Measurements from ENCODE around the gene GJA9. TPM values are rescaled to one million over a fixed set of nuclear protein-coding genes. Genes with fewer than 3 reads are reported as not detected.

The GJA9 gene
- total RNA-seq (2021) = not detected in 2 replicates
- Bru-seq, nascent RNA = not detected
- BruChase-seq, experiment 1, labeled RNA remaining after a 2-hour chase = not detected
- BruChase-seq, experiment 2, labeled RNA remaining after a 6-hour chase = not detected
- long read RNA-seq = 0 reads

DNA sequence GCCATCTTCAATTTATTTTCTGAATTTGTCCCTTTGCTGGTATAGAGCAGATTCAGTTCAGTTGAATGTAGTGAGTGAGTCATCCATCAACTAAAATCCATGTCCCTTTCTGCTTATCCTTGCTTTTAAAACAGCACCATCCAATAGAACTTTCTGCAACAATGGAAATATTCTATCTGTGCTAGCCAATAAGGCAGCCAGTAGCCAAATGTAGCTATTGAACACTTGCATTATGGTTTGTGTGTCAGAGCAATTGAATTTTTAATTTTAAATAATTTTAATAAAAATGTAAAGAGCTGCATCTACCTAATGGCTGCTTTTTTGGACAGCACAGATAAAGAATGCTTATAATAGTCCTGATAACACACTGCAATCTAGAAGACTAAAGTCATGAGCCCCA is at the start of gene GJA9:
TSS of gene GJA9 (minus strand) at position 101 of the 400 bp plus-strand sequence. CDS start 5,489 bp downstream, outside the sequence.
- DNase-seq (ENCODE audit: low spot score) = no peak
- intact Hi-C loops (cut with micrococcal nuclease; ENCODE audit: unreplicated experiment) = no loop called here
- H3K27me3 ChIP-seq (replicated peaks; ENCODE audit: insufficient read depth, low read depth, low read length, poor library complexity) = no peaks in the 10 kb centered on the region
- no TSS peak for BruUV-seq (replicated peaks)
- ChIA-PET CTCF (no interaction called here), POLR2A (ENCODE audit: low non-redundant PET) (no interaction called here)
- no peaks in the 10 kb centered on the region for H3K36me3 ChIP-seq (ENCODE audit: insufficient read depth, low read length, poor library complexity, severe bottlenecking)
- no peaks in the 10 kb centered on the region for H3K4me1 ChIP-seq (ENCODE audit: insufficient read depth, low read length, poor library complexity, severe bottlenecking)
- H3K9me3 ChIP-seq (ENCODE audit: low read depth, low read length, poor library complexity, severe bottlenecking) = no peaks in the 10 kb centered on the region
- no peak within 1 kb of the TSS for H3K27ac ChIP-seq (ENCODE audit: low read depth, low read length, poor library complexity, severe bottlenecking)
- TF ChIP-seq EZH2 (IDR thresholded peaks at IDR 0.05; ENCODE audit: borderline replicate concordance, low read depth, low read length, poor library complexity, severe bottlenecking) = no peak
- TF ChIP-seq, protein P1, sequence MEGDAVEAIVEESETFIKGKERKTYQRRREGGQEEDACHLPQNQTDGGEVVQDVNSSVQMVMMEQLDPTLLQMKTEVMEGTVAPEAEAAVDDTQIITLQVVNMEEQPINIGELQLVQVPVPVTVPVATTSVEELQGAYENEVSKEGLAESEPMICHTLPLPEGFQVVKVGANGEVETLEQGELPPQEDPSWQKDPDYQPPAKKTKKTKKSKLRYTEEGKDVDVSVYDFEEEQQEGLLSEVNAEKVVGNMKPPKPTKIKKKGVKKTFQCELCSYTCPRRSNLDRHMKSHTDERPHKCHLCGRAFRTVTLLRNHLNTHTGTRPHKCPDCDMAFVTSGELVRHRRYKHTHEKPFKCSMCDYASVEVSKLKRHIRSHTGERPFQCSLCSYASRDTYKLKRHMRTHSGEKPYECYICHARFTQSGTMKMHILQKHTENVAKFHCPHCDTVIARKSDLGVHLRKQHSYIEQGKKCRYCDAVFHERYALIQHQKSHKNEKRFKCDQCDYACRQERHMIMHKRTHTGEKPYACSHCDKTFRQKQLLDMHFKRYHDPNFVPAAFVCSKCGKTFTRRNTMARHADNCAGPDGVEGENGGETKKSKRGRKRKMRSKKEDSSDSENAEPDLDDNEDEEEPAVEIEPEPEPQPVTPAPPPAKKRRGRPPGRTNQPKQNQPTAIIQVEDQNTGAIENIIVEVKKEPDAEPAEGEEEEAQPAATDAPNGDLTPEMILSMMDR (conservative IDR thresholded peaks at IDR 0.05; ENCODE audit: low read depth, low read length) = no peak
- no peak within 1 kb of the TSS for H3K4me3 ChIP-seq (ENCODE audit: low read depth, low read length, poor library complexity, severe bottlenecking)

DNA sequence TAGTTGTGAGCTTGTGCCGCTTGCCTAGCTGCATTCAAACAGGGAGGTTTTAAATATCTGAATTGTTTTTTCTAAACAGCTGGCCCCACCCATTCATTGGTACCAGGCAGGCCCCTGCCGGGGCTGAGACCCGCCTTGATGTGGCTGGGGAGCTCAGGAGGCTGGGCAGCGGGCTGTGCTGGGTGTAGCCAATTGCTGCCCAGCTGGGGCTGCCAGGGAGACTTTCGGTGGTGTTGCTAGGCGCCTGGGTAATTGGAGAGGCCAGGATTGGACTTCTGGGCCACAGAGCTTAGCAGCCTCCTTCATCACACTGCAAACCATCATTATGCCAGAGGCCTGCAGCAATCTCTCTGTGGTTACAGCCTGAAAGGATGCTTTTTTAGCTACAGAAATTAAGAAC is 48.1 kb upstream of the GJA9 start:
- Histone ChIP-seq H3K36me3 (ENCODE audit: insufficient read depth, low read length, poor library complexity, severe bottlenecking) (no peaks in the 10 kb centered on the region), H3K9me3 (ENCODE audit: low read depth, low read length, poor library complexity, severe bottlenecking) (no peaks in the 10 kb centered on the region), H3K27ac (ENCODE audit: low read depth, low read length, poor library complexity, severe bottlenecking) (no peak overlapping the region), H3K4me3 (ENCODE audit: low read depth, low read length, poor library complexity, severe bottlenecking) (no peak overlapping the region), H3K4me1 (ENCODE audit: insufficient read depth, low read length, poor library complexity, severe bottlenecking) (no peaks in the 10 kb centered on the region), H3K27me3 (replicated peaks; ENCODE audit: insufficient read depth, low read depth, low read length, poor library complexity) (no peaks in the 10 kb centered on the region)
- CTCF ChIA-PET = no interaction called here
- POLR2A ChIA-PET (ENCODE audit: low non-redundant PET) = no interaction called here
- TF ChIP-seq, protein P1 (conservative IDR thresholded peaks at IDR 0.05; ENCODE audit: low read depth, low read length) = no peak
- TF ChIP-seq EZH2 (IDR thresholded peaks at IDR 0.05; ENCODE audit: borderline replicate concordance, low read depth, low read length, poor library complexity, severe bottlenecking) = no peak
- no TSS peak for BruUV-seq (replicated peaks)
- DNase-seq (ENCODE audit: low spot score) = no peak
- intact Hi-C loops (cut with micrococcal nuclease; ENCODE audit: unreplicated experiment) = no loop called here

DNA sequence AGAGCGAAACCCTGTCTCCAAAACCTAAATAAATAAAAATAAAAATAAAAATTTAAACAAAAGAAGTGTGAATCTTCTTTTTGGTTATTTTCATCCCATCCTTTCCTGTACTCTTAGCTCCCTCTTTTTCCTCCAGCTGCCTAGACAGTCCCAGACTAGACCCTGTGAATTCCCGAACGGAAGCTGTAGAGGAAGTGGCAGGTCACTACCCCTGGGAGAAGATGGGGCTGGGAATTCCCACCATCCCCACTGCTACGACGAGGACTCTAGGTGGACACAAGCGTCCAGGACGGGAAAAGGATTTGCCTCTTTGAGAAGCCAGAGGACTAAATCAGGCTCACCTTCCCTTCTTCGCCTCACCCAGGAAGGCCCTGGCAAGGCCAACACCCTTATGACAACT is 47.7 kb upstream of the GJA9 start:
- POLR2A ChIA-PET (ENCODE audit: low non-redundant PET) = no interaction called here

More for the DNA sequence above, 47.7 kb upstream of the GJA9 start:
- H3K36me3 ChIP-seq (ENCODE audit: insufficient read depth, low read length, poor library complexity, severe bottlenecking) = no peaks in the 10 kb centered on the region
- no TSS peak for BruUV-seq (replicated peaks)
- DNase-seq (ENCODE audit: low spot score) = no peak
- TF ChIP-seq, protein P1 (conservative IDR thresholded peaks at IDR 0.05; ENCODE audit: low read depth, low read length) = no peak
- no peak for TF ChIP-seq EZH2 (IDR thresholded peaks at IDR 0.05; ENCODE audit: borderline replicate concordance, low read depth, low read length, poor library complexity, severe bottlenecking)
- no peaks in the 10 kb centered on the region for H3K27me3 ChIP-seq (replicated peaks; ENCODE audit: insufficient read depth, low read depth, low read length, poor library complexity)
- intact Hi-C loops (cut with micrococcal nuclease; ENCODE audit: unreplicated experiment) = no loop called here
- no peaks in the 10 kb centered on the region for H3K9me3 ChIP-seq (ENCODE audit: low read depth, low read length, poor library complexity, severe bottlenecking)
- H3K27ac ChIP-seq (ENCODE audit: low read depth, low read length, poor library complexity, severe bottlenecking) = no peak overlapping the region
- CTCF ChIA-PET = no interaction called here
- H3K4me1 ChIP-seq (ENCODE audit: insufficient read depth, low read length, poor library complexity, severe bottlenecking) = no peaks in the 10 kb centered on the region
- H3K4me3 ChIP-seq (ENCODE audit: low read depth, low read length, poor library complexity, severe bottlenecking) = no peak overlapping the region
